Muscle layer of colon (tissue), 2 donors: ENCODE results near the gene KRT74.

ENCODE experiments used
- H3K27ac ChIP-seq: one replicate; pipeline ENCODE4 v1.7.0; 2013; ENCODE audit warnings: low read depth, mild to moderate bottlenecking, low read length, moderate library complexity
- H3K27me3 ChIP-seq, 2 donors: one replicate each; pipeline ENCODE4 v1.7.0; 2013; ENCODE audit warnings: low read length in 2 of 2, mild to moderate bottlenecking in 2 of 2; ENCODE audit not compliant: insufficient read depth in 2 of 2, control insufficient read depth in 1 of 2
- H3K36me3 ChIP-seq: one replicate; pipeline ENCODE4 v1.7.0; 2013; ENCODE audit warnings: mild to moderate bottlenecking, low read length; ENCODE audit not compliant: insufficient read depth
- H3K4me1 ChIP-seq: one replicate; pipeline ENCODE4 v1.7.0; 2013; ENCODE audit warnings: mild to moderate bottlenecking, low read length; ENCODE audit not compliant: insufficient read depth
- H3K4me3 ChIP-seq, 2 donors: one replicate each; pipeline ENCODE4 v1.7.0; 2013; ENCODE audit warnings: low read length in 2 of 2, low read depth in 1 of 2, mild to moderate bottlenecking in 1 of 2, moderate library complexity in 1 of 2
- H3K9ac ChIP-seq: one replicate; pipeline ENCODE4 v1.7.0; 2013; ENCODE audit warnings: low read length
- H3K9me3 ChIP-seq: one replicate; pipeline ENCODE4 v1.7.0; 2013; ENCODE audit warnings: mild to moderate bottlenecking, low read length
- donor health status: abdominal sarcoma.
- donor health status: Adenocarcinoma of cecum.

The KRT74 gene

DNA sequence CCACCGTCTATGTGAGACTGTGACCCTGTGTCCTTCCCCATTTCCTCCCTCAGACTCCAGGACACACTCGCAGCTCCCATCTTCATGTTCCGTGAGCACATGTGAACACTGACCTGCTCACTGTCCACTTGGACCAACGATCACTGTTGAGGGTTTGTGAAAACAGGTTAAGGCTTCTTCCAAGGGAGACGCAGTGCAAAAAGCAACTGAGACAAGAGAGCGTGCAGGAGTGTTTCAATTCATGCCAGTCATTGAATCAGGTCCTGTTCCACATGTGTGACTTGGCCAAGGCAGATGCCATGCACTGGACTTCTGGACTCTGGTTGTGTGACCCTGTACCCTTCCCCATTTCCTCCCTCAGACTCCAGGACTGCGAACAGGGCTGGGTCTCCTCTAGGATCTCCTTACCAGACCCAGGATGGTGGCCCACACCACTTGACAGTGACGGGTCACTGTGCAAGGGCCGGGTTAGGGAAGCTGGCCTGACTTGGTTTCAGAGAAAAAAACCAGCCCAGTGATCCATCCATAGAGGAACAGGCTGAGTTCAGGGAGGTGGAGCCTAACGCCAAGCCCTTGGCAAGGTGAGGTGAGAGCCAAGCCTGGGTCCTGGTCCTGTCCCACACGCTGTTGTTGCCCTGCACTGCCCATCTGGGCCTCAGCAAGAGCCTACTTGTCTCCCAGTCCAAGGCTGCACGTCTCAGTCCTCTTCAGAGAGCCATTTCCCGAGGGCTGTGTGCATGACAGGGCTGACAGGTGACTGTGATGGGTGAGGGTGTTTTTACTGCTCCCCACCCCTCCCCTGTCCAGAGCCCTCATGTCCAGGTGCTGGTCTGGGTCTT lies 47.8 kb downstream of the KRT74 start:
- no peak overlapping the region for H3K4me3 ChIP-seq
- H3K36me3 ChIP-seq: no peaks in the 10 kb centered on the region
- H3K9ac ChIP-seq: no peak overlapping the region
- H3K27ac ChIP-seq: no peak overlapping the region
- no peaks in the 10 kb centered on the region for H3K27me3 ChIP-seq
- H3K4me1 ChIP-seq: peaks cover 17% of the 10 kb centered on the region
- H3K9me3 ChIP-seq: no peaks in the 10 kb centered on the region

DNA sequence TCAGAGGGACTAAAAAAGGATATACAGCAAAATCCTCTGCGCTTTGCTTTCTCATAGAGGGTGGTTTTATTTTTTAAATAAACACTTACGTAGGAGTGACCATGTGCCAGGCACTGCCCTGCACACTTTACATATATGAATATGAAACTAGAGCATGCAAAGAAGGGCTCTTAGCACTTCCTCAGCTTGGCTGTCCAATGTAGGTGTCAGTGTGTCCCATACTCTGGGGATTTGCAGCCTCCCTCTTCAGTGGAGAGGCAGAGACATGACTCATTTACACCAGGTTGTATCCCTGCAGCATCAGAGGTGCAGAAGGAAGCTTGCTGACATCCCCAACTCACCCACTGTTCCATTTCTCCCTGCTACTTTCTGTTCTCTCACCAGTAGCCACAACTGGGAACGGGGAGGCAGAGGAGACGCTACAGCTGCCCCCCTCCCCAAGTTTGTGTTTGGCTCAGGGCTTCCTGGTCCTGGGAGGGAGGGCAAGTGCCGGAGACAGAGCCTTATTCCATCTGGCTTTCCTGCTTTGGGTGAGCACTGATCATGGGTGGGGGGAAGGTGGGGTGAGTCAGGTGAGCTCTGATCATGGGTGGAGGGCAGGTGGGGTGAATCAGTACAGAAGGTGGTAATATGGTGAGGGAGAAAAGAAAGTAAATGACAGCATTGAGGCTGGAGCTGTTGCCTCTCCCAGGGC lies 48.6 kb downstream of the KRT74 start:
- H3K36me3 ChIP-seq: no peaks in the 10 kb centered on the region
- H3K9ac ChIP-seq: no peak overlapping the region
- H3K27me3 ChIP-seq: no peaks in the 10 kb centered on the region
- H3K4me1 ChIP-seq: peaks cover 21% of the 10 kb centered on the region
- H3K4me3 ChIP-seq: no peak overlapping the region
- no peaks in the 10 kb centered on the region for H3K9me3 ChIP-seq
- no peak overlapping the region for H3K27ac ChIP-seq

DNA sequence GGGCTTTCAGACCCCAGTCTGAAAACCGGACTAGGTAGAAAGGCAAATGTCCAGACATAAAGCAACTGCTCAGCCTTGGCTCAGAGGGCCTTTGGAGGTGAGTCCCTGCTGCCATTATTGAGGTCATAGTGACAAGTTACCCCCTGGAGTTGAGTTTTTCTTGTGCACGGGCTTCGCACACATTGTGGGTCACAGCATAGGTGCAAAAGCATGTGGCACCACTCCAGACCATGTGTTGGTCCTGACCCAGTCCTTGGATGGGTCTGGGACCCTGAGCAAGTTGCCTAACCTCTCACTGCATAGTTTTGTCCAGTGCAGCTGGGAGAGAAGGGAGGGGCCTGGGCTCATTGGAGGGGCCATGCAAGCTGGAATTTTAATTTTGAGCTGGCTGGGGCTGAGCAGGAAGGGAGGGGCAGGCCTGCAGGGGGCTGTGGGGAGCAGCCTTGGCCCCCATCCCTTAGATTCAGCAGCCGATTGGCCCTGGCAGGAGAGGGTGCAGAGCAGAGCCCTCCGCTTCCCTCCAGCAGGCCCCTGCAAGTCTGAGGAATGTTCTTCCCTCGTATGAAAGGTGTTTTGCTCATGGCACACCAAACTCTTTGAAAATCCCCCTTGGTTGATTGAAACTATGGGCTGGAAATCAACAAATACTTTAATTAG lies 49.3 kb downstream of the KRT74 start:
- Histone ChIP-seq H3K9me3 (no peaks in the 10 kb centered on the region), H3K4me3 (no peak overlapping the region), H3K36me3 (no peaks in the 10 kb centered on the region), H3K4me1 (peaks cover 21% of the 10 kb centered on the region), H3K27ac (no peak overlapping the region), H3K9ac (no peak overlapping the region), H3K27me3 (no peaks in the 10 kb centered on the region)

DNA sequence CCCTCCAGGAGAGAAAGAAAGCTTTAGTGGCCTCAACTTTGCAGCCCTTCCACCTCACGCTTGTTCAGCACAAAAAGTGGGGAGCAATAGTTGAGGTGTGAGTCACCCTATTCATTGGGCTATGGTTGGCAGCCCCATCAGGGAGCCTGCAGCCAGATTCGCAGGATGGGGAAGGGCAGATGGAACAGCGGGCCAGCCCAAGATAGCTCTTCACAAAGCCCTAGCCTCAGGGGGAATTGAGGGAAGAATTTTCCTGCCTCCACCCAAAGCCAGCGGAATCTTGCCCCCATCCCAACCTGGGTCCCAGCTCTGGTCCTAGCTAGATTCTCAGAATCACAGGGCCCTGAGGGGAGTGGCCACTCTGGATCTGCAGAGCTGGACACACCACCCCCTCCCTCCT lies 49.8 kb downstream of the KRT74 start:
- no peaks in the 10 kb centered on the region for H3K36me3 ChIP-seq
- no peak overlapping the region for H3K4me3 ChIP-seq
- H3K4me1 ChIP-seq: peaks cover 21% of the 10 kb centered on the region
- no peaks in the 10 kb centered on the region for H3K9me3 ChIP-seq
- no peak overlapping the region for H3K9ac ChIP-seq
- H3K27me3 ChIP-seq: no peaks in the 10 kb centered on the region
- H3K27ac ChIP-seq: no peak overlapping the region

DNA sequence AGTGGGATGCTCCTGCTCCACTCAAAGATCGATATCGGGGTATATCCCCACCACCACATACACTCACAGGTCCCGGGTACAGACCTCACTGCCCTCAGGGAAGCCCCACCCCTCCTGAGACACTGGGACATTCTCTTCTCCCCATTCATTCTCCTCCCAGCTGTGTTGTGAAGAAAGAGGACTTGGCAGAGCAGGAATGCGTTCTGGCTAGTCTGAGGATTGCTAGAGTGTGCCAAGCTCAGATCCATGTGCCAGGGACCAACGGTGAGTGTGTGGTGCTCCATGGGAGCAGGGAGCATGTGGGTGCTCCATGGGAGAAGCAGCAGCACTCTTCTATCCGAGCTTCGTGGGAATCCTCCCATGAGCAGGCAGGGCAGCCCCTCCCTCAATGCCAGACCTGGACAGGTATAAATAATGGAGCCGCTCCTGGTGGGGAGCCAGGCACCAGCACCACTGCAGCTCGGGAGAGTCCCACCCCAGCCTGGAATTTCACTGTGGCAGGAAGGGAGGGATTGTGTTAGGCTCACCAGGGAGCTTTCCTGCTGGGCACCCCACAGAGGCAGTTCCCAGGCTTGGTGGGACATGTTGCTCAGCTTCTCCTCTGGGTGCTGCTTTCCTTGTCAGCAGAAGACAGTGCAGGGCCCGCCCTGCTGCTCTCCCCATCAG lies 51.2 kb downstream of the KRT74 start:
- Histone ChIP-seq H3K4me3 (no peak overlapping the region), H3K27ac (no peak overlapping the region), H3K4me1 (peaks cover 21% of the 10 kb centered on the region)

DNA sequence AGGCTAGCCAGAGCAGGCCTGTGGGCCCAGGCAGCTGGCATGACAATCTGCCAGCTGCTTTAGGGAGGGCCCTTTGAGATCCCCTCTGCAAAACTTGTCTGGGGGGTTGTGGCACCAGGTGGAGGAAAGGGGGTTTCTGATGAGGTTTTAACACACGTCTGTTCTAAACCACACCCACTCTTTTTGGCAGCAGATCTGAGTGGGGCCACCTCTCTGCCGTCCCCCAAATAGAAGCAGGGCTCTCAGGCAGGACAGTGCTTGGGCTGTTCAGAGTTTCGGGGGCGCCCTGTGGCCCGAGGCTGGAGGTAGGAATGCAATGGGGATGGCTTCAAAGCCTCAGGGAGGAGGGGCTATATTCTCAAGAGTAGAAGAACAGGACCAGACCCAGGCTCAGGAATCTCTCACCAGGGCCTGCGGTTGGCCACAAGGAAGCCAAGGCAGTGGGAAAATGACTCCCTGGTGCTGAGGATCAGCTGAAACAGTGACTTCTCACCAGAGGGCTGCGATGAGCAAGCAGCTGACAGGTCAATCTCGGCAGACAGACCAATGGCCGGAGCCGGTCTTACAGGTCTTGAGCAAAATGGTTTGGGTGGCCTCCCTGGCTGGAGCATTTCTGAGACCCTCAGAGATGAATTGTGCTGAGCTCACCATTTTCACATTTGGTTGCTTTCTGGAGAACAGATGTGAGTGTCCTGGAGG lies 51.9 kb downstream of the KRT74 start:
- H3K27me3 ChIP-seq: no peaks in the 10 kb centered on the region
- H3K4me1 ChIP-seq: peaks cover 21% of the 10 kb centered on the region
- H3K4me3 ChIP-seq: no peak overlapping the region
- no peak overlapping the region for H3K9ac ChIP-seq
- no peak overlapping the region for H3K27ac ChIP-seq
- no peaks in the 10 kb centered on the region for H3K36me3 ChIP-seq
- H3K9me3 ChIP-seq: no peaks in the 10 kb centered on the region

More for the DNA sequence above, 51.2 kb downstream of the KRT74 start:
- Histone ChIP-seq H3K9ac (no peak overlapping the region), H3K9me3 (no peaks in the 10 kb centered on the region), H3K27me3 (no peaks in the 10 kb centered on the region), H3K36me3 (no peaks in the 10 kb centered on the region)

DNA sequence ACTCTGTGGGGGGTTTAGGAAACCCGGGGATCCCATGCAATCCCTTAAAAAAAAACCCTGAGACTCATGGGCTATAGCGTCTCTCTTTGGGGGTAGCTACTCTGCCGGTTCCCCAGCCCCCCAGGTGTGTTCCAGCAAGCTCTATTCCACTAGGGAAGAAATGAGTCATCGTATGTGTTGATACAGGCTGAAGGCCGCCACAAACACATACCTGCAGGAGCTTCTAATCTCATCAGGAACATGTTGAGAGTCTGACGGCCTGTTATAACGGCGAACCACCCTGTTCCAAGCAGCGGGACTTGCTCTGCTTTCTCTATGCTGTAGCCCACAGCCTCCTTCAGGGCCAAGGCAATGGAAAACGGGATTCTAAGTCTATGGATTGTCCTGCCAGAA lies 52.5 kb downstream of the KRT74 start:
- H3K4me1 ChIP-seq: peaks cover 21% of the 10 kb centered on the region
- no peak overlapping the region for H3K27ac ChIP-seq

DNA sequence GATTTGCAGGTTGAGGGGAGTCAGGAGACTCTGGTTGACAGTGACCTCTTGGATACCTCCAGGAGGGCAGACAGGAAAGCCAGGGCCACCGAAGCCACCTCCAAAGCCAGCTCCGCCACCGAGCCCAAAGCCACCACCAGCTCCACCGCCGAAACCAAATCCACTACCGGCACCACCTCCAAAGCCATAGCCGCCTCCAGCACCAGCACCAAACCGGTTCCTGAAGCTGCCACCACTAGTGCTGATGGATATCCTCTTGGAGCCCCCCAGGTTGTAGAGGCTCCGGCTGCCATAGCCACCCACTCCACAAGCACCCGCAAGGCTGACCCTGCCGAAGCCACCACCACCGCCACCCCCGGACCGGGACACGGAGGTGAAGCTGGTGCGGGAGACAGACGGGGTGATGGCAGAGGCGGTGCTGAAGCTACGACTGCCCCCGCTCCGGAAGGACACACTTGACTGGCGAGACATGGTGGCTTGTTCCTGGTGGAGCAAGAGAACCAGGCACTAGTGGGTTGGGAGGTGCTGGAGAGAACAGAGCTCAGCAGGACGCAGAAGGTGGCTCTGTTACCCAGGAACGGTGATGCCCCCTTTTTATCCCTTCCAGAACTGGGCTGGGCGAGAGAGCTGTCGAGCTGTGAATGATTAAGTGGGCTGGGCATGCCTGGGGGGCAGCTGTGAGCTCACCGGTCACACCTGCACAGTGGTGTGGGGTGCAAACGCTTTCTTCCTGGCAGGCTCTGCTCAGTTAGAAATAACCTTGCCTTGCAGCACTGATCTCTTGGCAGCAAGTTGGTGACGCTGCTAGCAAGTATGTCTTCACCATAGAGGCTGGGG lies 53.6 kb downstream of the KRT74 start, which contains the start of gene KRT5:
KRT5 (minus strand) TSS at position 569 of the 837 bp plus-strand sequence; CDS start at position 471, 98 bp downstream.
- Histone ChIP-seq H3K4me1 (peaks cover 27% of the 10 kb centered on the region), H3K9me3 (no peaks in the 10 kb centered on the region), H3K4me3 (no peak within 1 kb of the TSS), H3K36me3 (no peaks in the 10 kb centered on the region), H3K27ac (no peak within 1 kb of the TSS), H3K27me3 (no peaks in the 10 kb centered on the region), H3K9ac (no peak within 1 kb of the TSS)

More for the DNA sequence above, 52.5 kb downstream of the KRT74 start:
- Histone ChIP-seq H3K27me3 (no peaks in the 10 kb centered on the region), H3K4me3 (no peak overlapping the region), H3K9me3 (no peaks in the 10 kb centered on the region), H3K9ac (no peak overlapping the region), H3K36me3 (no peaks in the 10 kb centered on the region)

DNA sequence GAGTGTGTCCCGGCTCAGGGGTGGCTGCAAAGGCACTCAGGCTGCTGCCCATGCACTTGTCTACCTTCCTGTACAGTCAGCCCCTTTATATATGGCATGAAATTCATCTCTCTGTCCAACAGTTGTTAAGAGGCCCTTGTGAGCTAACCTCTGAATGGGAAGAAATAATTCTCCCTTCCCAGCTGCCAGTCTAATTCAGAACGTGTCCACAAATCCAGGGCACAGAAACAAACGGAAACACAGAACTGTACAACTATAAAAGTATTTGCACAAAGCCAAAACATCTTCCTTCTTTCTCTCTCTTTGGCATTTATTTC lies 54.3 kb downstream of the KRT74 start:
- H3K4me1 ChIP-seq: peaks cover 27% of the 10 kb centered on the region
- no peaks in the 10 kb centered on the region for H3K36me3 ChIP-seq

DNA sequence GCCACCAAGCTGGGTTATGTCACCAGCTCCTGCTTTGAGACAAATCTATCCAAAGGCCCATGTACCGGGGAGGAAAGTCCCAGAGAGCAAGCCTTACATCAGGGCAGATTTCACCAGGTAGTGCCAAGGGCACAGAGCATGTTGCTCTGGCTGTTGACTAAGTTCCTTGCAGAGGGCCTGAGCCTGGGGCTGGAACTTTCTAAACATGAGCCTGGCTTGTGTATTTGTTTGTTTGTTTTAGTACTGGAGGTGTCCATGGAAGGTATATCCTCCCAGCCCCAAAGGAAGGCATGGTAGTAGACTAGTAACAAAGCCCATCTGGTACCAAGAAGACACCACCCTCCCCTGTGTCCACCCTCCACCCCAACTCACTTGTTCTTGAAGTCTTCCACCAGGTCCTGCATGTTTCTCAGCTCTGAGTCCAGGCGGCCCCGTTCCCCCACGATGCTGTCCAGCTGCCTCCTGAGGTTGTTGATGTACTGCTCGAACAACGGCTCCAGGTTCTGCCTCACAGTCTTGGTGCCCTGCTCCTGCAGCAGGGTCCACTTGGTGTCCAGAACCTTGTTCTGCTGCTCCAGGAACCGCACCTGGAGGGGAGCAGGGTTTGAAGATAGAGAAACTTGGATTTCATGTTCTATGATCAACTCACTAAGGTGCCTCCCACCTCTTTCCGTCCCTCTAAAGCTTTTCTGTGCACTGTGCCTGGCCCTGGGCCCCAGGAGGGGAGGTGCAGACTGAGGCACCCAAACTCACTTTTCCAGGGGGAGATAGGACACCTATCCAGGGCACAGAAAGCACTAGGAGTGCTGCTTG lies 54.9 kb downstream of the KRT74 start:
- Histone ChIP-seq H3K9ac (no peak overlapping the region), H3K36me3 (no peaks in the 10 kb centered on the region), H3K27ac (no peak overlapping the region), H3K9me3 (no peaks in the 10 kb centered on the region), H3K4me3 (no peak overlapping the region), H3K27me3 (no peaks in the 10 kb centered on the region), H3K4me1 (peaks cover 27% of the 10 kb centered on the region)

More for the DNA sequence above, 54.3 kb downstream of the KRT74 start:
- Histone ChIP-seq H3K27ac (no peak overlapping the region), H3K27me3 (no peaks in the 10 kb centered on the region), H3K9me3 (no peaks in the 10 kb centered on the region), H3K4me3 (no peak overlapping the region), H3K9ac (no peak overlapping the region)
